WTC11 (cell line): ENCODE measurements around the gene RABL2A.
"Not testable (repeated sequence)": the region's sequence is repeated elsewhere in the genome, so short reads cannot be mapped to it uniquely, and the experiment has no call there.

ENCODE experiments used
- ATF3 ChIP-seq: sonication (generic); formaldehyde crosslinking; conservative IDR thresholded peaks from 2 replicates; pipeline ENCODE4 v1.8.1; 2022; ENCODE audit warnings: mild to moderate bottlenecking, missing genetic modification reagents
- ATF6 ChIP-seq: sonication (generic); formaldehyde crosslinking; IDR thresholded peaks from 2 replicates; pipeline ENCODE4 v1.8.1; 2023; ENCODE audit warnings: mild to moderate bottlenecking, missing genetic modification reagents
- CDX4 ChIP-seq: fragments of 250-450 bp; sonication (Bioruptor Pico); IDR thresholded peaks from 2 replicates; pipeline ENCODE4 v1.9.0; 2021; ENCODE audit warnings: moderate library complexity, mild to moderate bottlenecking, inconsistent platforms, borderline replicate concordance
- CREB1 ChIP-seq: sonication (generic); formaldehyde crosslinking; IDR thresholded peaks from 2 replicates; pipeline ENCODE4 v1.8.0; 2023; ENCODE audit warnings: mild to moderate bottlenecking, missing genetic modification reagents
- CREM ChIP-seq: sonication (generic); formaldehyde crosslinking; IDR thresholded peaks from 2 replicates; pipeline ENCODE4 v1.8.1; 2022; ENCODE audit warnings: mild to moderate bottlenecking, missing genetic modification reagents, moderate library complexity
- CTCF ChIP-seq: fragments of 200-600 bp; IDR thresholded peaks from 2 replicates; pipeline ENCODE4 v1.8.0; 2022; ENCODE audit warnings: antibody characterized with exemption
- ESRRA ChIP-seq: sonication (generic); formaldehyde crosslinking; IDR thresholded peaks from 2 replicates; pipeline ENCODE4 v1.8.1; 2022; ENCODE audit warnings: mild to moderate bottlenecking, missing genetic modification reagents, borderline replicate concordance
- FOXJ3 ChIP-seq: sonication (generic); formaldehyde crosslinking; IDR thresholded peaks from 2 replicates; pipeline ENCODE4 v1.9.0; 2021; ENCODE audit warnings: missing genetic modification reagents, mild to moderate bottlenecking, borderline replicate concordance
- HMGXB4 ChIP-seq: sonication (generic); formaldehyde crosslinking; IDR thresholded peaks from 2 replicates; pipeline ENCODE4 v1.8.1; 2023; ENCODE audit warnings: mild to moderate bottlenecking, moderate library complexity, missing genetic modification reagents
- MAX ChIP-seq: sonication (generic); formaldehyde crosslinking; IDR thresholded peaks from 2 replicates; pipeline ENCODE4 v1.8.0; 2022; ENCODE audit warnings: mild to moderate bottlenecking, missing genetic modification reagents
- NR1H2 ChIP-seq: sonication (generic); formaldehyde crosslinking; IDR thresholded peaks from 2 replicates; pipeline ENCODE4 v1.9.0; 2021; ENCODE audit warnings: mild to moderate bottlenecking, moderate library complexity, missing genetic modification reagents
- PREB ChIP-seq: sonication (generic); formaldehyde crosslinking; IDR thresholded peaks from 2 replicates; pipeline ENCODE4 v1.8.1; 2022; ENCODE audit warnings: mild to moderate bottlenecking, missing genetic modification reagents, moderate library complexity, borderline replicate concordance
- SP1 ChIP-seq: sonication (generic); formaldehyde crosslinking; conservative IDR thresholded peaks from 2 replicates; pipeline ENCODE4 v1.8.1; 2022; ENCODE audit warnings: missing genetic modification reagents
- TCF7 ChIP-seq: sonication (generic); formaldehyde crosslinking; IDR thresholded peaks from 2 replicates; pipeline ENCODE4 v1.8.0; 2022; ENCODE audit warnings: mild to moderate bottlenecking, low read depth, missing genetic modification reagents, moderate library complexity

GRCh38 chr2:113636226-113636625 is 9.2 kb downstream of the RABL2A start:
- TF ChIP-seq CTCF; CDX4 (CRISPR knock-in tag); SP1 (CRISPR knock-in tag); PREB (CRISPR knock-in tag); ESRRA (CRISPR knock-in tag); ATF3; MAX (CRISPR knock-in tag); TCF7 (CRISPR knock-in tag); CREB1 (CRISPR knock-in tag); ATF6 (CRISPR knock-in tag); FOXJ3 (CRISPR knock-in tag); NR1H2; CREM (CRISPR knock-in tag); HMGXB4 (CRISPR knock-in tag): not testable (repeated sequence)
